Bronchus fibroblast of lung (primary cell): ENCODE results near the gene HIP1. TPM values are rescaled to one million over a fixed set of nuclear protein-coding genes. Genes with fewer than 3 reads are reported as not detected.

ENCODE experiments used
- total RNA-seq: library from RNA; depleted of rRNA; stranded (reverse); fragments of >200 nt; gene quantifications from 2 replicates; pipeline ENCODE4 v1.2.3, GENCODE V29; 2015

HIP1 gene
- total RNA-seq: 14.0 and 15.0 TPM in 2 replicates

GRCh38 chr7:75738604-75738974, at the start of gene HIP1:
Gene HIP1 (minus strand): TSS chr7:75738941. CDS start chr7:75738920, 21 bp downstream.

GRCh38 chr7:75772081-75773077, 33.6 kb upstream of the HIP1 start, which contains the start of gene CCL26:
Gene CCL26 (minus strand): TSS chr7:75772211. CDS start chr7:75772176, 35 bp downstream.

GRCh38 chr7:75492020-75492419, 246.7 kb downstream of the HIP1 start, which contains the start of gene SPDYE5:
Gene SPDYE5 (plus strand): TSS chr7:75492320. CDS start chr7:75494048, 1,728 bp downstream.

GRCh38 chr7:75485979-75486643, 252.6 kb downstream of the HIP1 start, which contains the start of gene POM121C:
Gene POM121C (minus strand): TSS chr7:75486299. CDS start chr7:75441496, 44,803 bp downstream.

Other genes with a start within 250 kb of the HIP1 start
- gene SPDYE5, start 246.6 kb downstream of the HIP1 start, total RNA-seq: not detected in 2 replicates
- 1.7 and 1.9 TPM in 2 replicates for gene CCL26, start 33.3 kb upstream of the HIP1 start, total RNA-seq
- not detected in 2 replicates for gene CCL24, start 74.9 kb upstream of the HIP1 start, total RNA-seq
- 33.3 and 34.5 TPM in 2 replicates for gene RHBDD2, start 140.1 kb upstream of the HIP1 start, total RNA-seq
- 66.7 and 71.5 TPM in 2 replicates for gene POR, start 176.2 kb upstream of the HIP1 start, total RNA-seq